IMR-90 (cell line): ENCODE results near the gene NOXA1. TPM values are rescaled to one million over a fixed set of nuclear protein-coding genes. Genes with fewer than 3 reads are reported as not detected.

Experiments
- ATAC-seq: fragments of 200-7000 bp; cut with Tn5 transposase; 2 replicates; pipeline ENCODE4 v1.9.1; 2020; ENCODE audit warnings: low read depth, mild to moderate bottlenecking, moderate library complexity
- BruUV-seq: library from RNA; stranded (reverse); fragments of 400-500 nt; replicated peaks from 2 replicates; lab custom pipeline; 2021; lab: Mats Ljungman, UMichigan
- CTCF ChIA-PET: fragments of 300-600 bp; formaldehyde crosslinking; extraction: SDS; loops from one replicate; lab custom pipeline; 2021; ENCODE audit warnings: antibody characterized with exemption; lab: Yijun Ruan, JAX
- POLR2A ChIA-PET: fragments of 300-600 bp; sonication (Branson Sonifier 250); formaldehyde crosslinking; loops from one replicate; lab custom pipeline; 2022; ENCODE audit warnings: antibody characterized with exemption; ENCODE audit not compliant: unreplicated experiment; lab: Charles Lee
- DNase-seq: peaks from one replicate; pipeline ENCODE4 v3.0.0; 2013
- H2AFZ ChIP-seq: replicated peaks from 2 replicates; pipeline ENCODE3; 2013; ENCODE audit warnings: low read length, mild to moderate bottlenecking; ENCODE audit not compliant: poor library complexity
- H2AK5ac ChIP-seq: 2 replicates; pipeline ENCODE4 v1.6.1; 2013; ENCODE audit warnings: low read depth, low read length, inconsistent platforms
- H2AK9ac ChIP-seq: replicated peaks from 2 replicates; pipeline ENCODE3; 2013; ENCODE audit warnings: mild to moderate bottlenecking, low read depth, low read length, moderate library complexity; ENCODE audit not compliant: poor library complexity
- H2BK120ac ChIP-seq: 2 replicates; pipeline ENCODE4 v1.6.1; 2013; ENCODE audit warnings: low read depth, low read length, inconsistent platforms
- H2BK15ac ChIP-seq: 3 replicates; pipeline ENCODE4 v1.6.1; 2013; ENCODE audit warnings: low read depth, low read length, inconsistent platforms
- H2BK20ac ChIP-seq: 2 replicates; pipeline ENCODE4 v1.6.1; 2013; ENCODE audit warnings: low read depth, mild to moderate bottlenecking, inconsistent platforms, low read length, moderate library complexity
- H2BK5ac ChIP-seq: 2 replicates; pipeline ENCODE4 v1.6.1; 2013; ENCODE audit warnings: mild to moderate bottlenecking, low read depth, low read length, inconsistent platforms; ENCODE audit not compliant: poor library complexity, severe bottlenecking
- H3K14ac ChIP-seq: replicated peaks from 2 replicates; pipeline ENCODE4 v1.6.1; 2013; ENCODE audit warnings: low read depth, low read length, inconsistent platforms
- H3K18ac ChIP-seq: 2 replicates; pipeline ENCODE4 v1.6.1; 2013; ENCODE audit warnings: low read depth, low read length, control low read depth
- H3K23ac ChIP-seq: 2 replicates; pipeline ENCODE4 v1.6.1; 2013; ENCODE audit warnings: low read depth, low read length, inconsistent platforms
- H3K27ac ChIP-seq: 2 replicates; pipeline ENCODE4 v1.5.1; 2013; ENCODE audit warnings: mild to moderate bottlenecking, control low read depth, low read length; ENCODE audit not compliant: insufficient read depth
- H3K27me3 ChIP-seq: 2 replicates; pipeline ENCODE4 v1.6.1; 2013; ENCODE audit warnings: low read length; ENCODE audit not compliant: control insufficient read depth, insufficient read depth
- H3K36me3 ChIP-seq: 2 replicates; pipeline ENCODE4 v1.6.1; 2013; ENCODE audit warnings: low read length, mixed read lengths; ENCODE audit not compliant: control insufficient read depth, insufficient read depth
- H3K4ac ChIP-seq: 2 replicates; pipeline ENCODE4 v1.6.1; 2013; ENCODE audit warnings: low read depth, low read length, inconsistent platforms
- H3K4me1 ChIP-seq: 2 replicates; pipeline ENCODE4 v1.6.1; 2013; ENCODE audit warnings: low read length, mixed read lengths; ENCODE audit not compliant: control insufficient read depth, insufficient read depth
- H3K4me2 ChIP-seq: 2 replicates; pipeline ENCODE4 v1.6.1; 2013; ENCODE audit warnings: low read depth, mild to moderate bottlenecking, control low read depth, low read length, moderate library complexity
- H3K4me3 ChIP-seq: 2 replicates; pipeline ENCODE4 v1.5.1; 2013; ENCODE audit warnings: low read depth, mild to moderate bottlenecking, control low read depth, low read length, moderate library complexity; ENCODE audit not compliant: insufficient read depth
- H3K56ac ChIP-seq: 2 replicates; pipeline ENCODE4 v1.6.1; 2013; ENCODE audit warnings: low read length, inconsistent platforms; ENCODE audit not compliant: insufficient read depth; ENCODE audit errors: extremely low read depth
- H3K79me1 ChIP-seq, 2 experiments: 2 replicates each; pipeline ENCODE4 v1.6.1; 2013; ENCODE audit warnings: low read length in 2 of 2, inconsistent platforms in 1 of 2, low read depth in 1 of 2
- H3K9ac ChIP-seq: 2 replicates; pipeline ENCODE4 v1.6.1; 2013; ENCODE audit warnings: low read depth, low read length, control low read depth
- H3K9me1 ChIP-seq: 2 replicates; pipeline ENCODE4 v1.6.1; 2013; ENCODE audit warnings: low read length, inconsistent platforms; ENCODE audit not compliant: insufficient read depth
- H3K9me3 ChIP-seq: 2 replicates; pipeline ENCODE4 v1.6.1; 2013; ENCODE audit warnings: low read length; ENCODE audit not compliant: control insufficient read depth, insufficient read depth
- H4K20me1 ChIP-seq: 2 replicates; pipeline ENCODE4 v1.6.1; 2013; ENCODE audit warnings: low read length, inconsistent platforms; ENCODE audit not compliant: insufficient read depth
- H4K5ac ChIP-seq: 2 replicates; pipeline ENCODE4 v1.6.1; 2013; ENCODE audit warnings: mild to moderate bottlenecking, low read depth, low read length, control low read depth
- H4K8ac ChIP-seq, 2 experiments: 2 replicates each; pipeline ENCODE4 v1.6.1; 2013; ENCODE audit warnings: low read depth in 2 of 2, low read length in 2 of 2, control low read depth in 1 of 2, inconsistent platforms in 1 of 2
- H4K91ac ChIP-seq: 2 replicates; pipeline ENCODE4 v1.6.1; 2013; ENCODE audit warnings: low read depth, low read length, inconsistent platforms; ENCODE audit not compliant: insufficient read depth
- BHLHE40 ChIP-seq: fragments of 150-350 bp; IDR thresholded peaks from 2 replicates; pipeline ENCODE4 v1.6.1; 2016; ENCODE audit warnings: mild to moderate bottlenecking, low read depth, low read length
- ELK1 ChIP-seq: fragments of 150-350 bp; IDR thresholded peaks from 2 replicates; pipeline ENCODE4 v1.6.1; 2016; ENCODE audit warnings: low read depth, mild to moderate bottlenecking, low read length, moderate library complexity, borderline replicate concordance
- FOS ChIP-seq: fragments of 150-350 bp; IDR thresholded peaks from 2 replicates; pipeline ENCODE4 v1.6.1; 2016; ENCODE audit warnings: low read depth, low read length
- MXI1 ChIP-seq: IDR thresholded peaks from 2 replicates; pipeline ENCODE4 v1.6.1; 2012; ENCODE audit warnings: low read depth, mild to moderate bottlenecking, low read length, moderate library complexity, borderline replicate concordance
- RFX5 ChIP-seq: IDR thresholded peaks from 2 replicates; pipeline ENCODE4 v1.8.0; 2012; ENCODE audit warnings: low read depth, mild to moderate bottlenecking, low read length, moderate library complexity
- SMC3 ChIP-seq: fragments of 150-350 bp; IDR thresholded peaks from 2 replicates; pipeline ENCODE4 v1.6.1; 2016; ENCODE audit warnings: low read depth, mild to moderate bottlenecking, antibody characterized with exemption, low read length, moderate library complexity
- WGBS, 2 experiments: methylation state at CpG; one replicate each; pipeline versions ENCODE4 v1.1.5 to v1.1.7; 2013; ENCODE audit warnings: missing lambda C conversion rate in 2 of 2; ENCODE audit not compliant: insufficient read length in 1 of 2; ENCODE audit errors: extremely low coverage in 2 of 2; 5-methylcytosine and 5-hydroxymethylcytosine counted together
- dilution Hi-C: fragments of 300-500 bp; cut with HindIII; formaldehyde crosslinking; loops from one replicate; pipeline ENCODE4 v1.14.3; 2018; ENCODE audit warnings: low sequenced_read_pairs; ENCODE audit not compliant: unreplicated experiment
- in situ Hi-C: fragments of 300-500 bp; cut with MboI; formaldehyde crosslinking; loops from 3 replicates; pipeline ENCODE4 v1.14.3; 2019; ENCODE audit warnings: low sequenced_read_pairs, inconsistent platforms, mixed read lengths
- intact Hi-C: fragments of 100-400 bp; cut with micrococcal nuclease; formaldehyde crosslinking; loops from 2 replicates; pipeline ENCODE4 v1.10.0; 2022
- polyA plus RNA-seq, 3 experiments: library from polyadenylated mRNA; depleted of rRNA; stranded (reverse); fragments of >200 nt; gene quantifications; 2 replicates each; pipeline ENCODE4 v1.2.3, GENCODE V29; 2012; ENCODE audit warnings: low replicate concordance in 1 of 3
- total RNA-seq: library from RNA; depleted of rRNA; stranded (reverse); fragments of >200 nt; gene quantifications from 2 replicates; pipeline ENCODE4 v1.2.3, GENCODE V29; 2012
- TF ChIP-seq, protein P1 (sequence below): fragments of 150-350 bp; IDR thresholded peaks from 2 replicates; pipeline ENCODE4 v1.6.1; 2017; ENCODE audit warnings: mild to moderate bottlenecking, antibody characterized with exemption, low read length, low read depth

Gene NOXA1
- total and polyA plus RNA-seq, 2 of the 4 experiments (the other 2 are of a cell fraction) = 0.17 TPM; not detected in 1

DNA sequence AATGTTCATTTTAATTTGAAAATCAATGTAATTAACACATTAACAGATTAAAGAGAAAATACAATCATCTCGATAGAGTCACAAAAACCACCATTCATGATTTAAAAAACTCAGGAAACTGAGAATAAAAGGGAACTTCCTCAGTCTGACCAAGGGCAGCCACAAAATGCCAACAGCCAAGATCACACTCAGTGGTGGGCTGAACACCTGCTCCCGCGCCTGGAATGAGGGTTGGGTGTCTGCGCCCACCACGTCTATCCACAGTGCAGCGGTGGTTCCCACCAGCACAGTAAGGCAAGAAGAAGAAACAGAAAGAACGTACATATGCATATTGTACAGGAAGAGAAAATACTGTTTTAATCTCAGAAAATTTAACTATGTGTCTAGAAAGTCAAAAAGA, 47.6 kb downstream of the NOXA1 start:
- ATAC-seq = no peak

More for the DNA sequence above, 47.6 kb downstream of the NOXA1 start:
- H3K4ac ChIP-seq = no peak overlapping the region
- H4K8ac ChIP-seq = no peak overlapping the region
- no peak for DNase-seq
- peaks cover 6% of the 10 kb centered on the region for H3K9me3 ChIP-seq
- no peak overlapping the region for H2AFZ ChIP-seq
- intact Hi-C loops (no loop called here), in situ Hi-C loops (no loop called here), dilution Hi-C loops (no loop called here)
- POLR2A ChIA-PET = no interaction called here
- H2BK120ac ChIP-seq = no peak overlapping the region
- H3K9me1 ChIP-seq = no peaks in the 10 kb centered on the region
- H3K27ac ChIP-seq = no peak overlapping the region
- no peak overlapping the region for H3K23ac ChIP-seq
- WGBS, 2 experiments = no CpG with 5 or more reads among the region's 7 CpGs
- H3K14ac ChIP-seq = no peak overlapping the region
- no peak overlapping the region for H2BK20ac ChIP-seq
- BruUV-seq = no TSS peak
- no peak overlapping the region for H2AK9ac ChIP-seq
- no peaks in the 10 kb centered on the region for H3K36me3 ChIP-seq
- H3K4me3 ChIP-seq = no peak overlapping the region
- H3K4me1 ChIP-seq = no peaks in the 10 kb centered on the region
- no peak overlapping the region for H2AK5ac ChIP-seq
- no peak overlapping the region for H2BK5ac ChIP-seq
- no peak overlapping the region for H4K91ac ChIP-seq
- CTCF ChIA-PET = no interaction called here
- H2BK15ac ChIP-seq = no peak overlapping the region
- H3K27me3 ChIP-seq = peaks cover 14% of the 10 kb centered on the region
- no peak overlapping the region for H3K18ac ChIP-seq
- TF ChIP-seq FOS = no peak
- TF ChIP-seq, protein P1, sequence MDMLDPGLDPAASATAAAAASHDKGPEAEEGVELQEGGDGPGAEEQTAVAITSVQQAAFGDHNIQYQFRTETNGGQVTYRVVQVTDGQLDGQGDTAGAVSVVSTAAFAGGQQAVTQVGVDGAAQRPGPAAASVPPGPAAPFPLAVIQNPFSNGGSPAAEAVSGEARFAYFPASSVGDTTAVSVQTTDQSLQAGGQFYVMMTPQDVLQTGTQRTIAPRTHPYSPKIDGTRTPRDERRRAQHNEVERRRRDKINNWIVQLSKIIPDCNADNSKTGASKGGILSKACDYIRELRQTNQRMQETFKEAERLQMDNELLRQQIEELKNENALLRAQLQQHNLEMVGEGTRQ = no peak
- TF ChIP-seq ELK1 = no peak
- no peak for TF ChIP-seq MXI1
- TF ChIP-seq SMC3 = no peak
- no peak for TF ChIP-seq RFX5
- no peak for TF ChIP-seq BHLHE40
- H4K20me1 ChIP-seq = no peaks in the 10 kb centered on the region
- no peaks in the 10 kb centered on the region for H3K79me1 ChIP-seq
- no peak overlapping the region for H4K5ac ChIP-seq
- H3K56ac ChIP-seq = no peak overlapping the region
- no peak overlapping the region for H3K9ac ChIP-seq
- H3K4me2 ChIP-seq = no peak overlapping the region
